Colonic mucosa (tissue), 4 donors: ENCODE measurements around the gene WNT7B. TPM values are rescaled to one million over a fixed set of nuclear protein-coding genes. Genes with fewer than 3 reads are reported as not detected.

Experiments used
- DNase-seq: peaks from one replicate; pipeline ENCODE4 v3.0.0-alpha.2; 2020
- H3K27ac ChIP-seq: fragments of 200-600 bp; one replicate; pipeline ENCODE4 v1.8.0; 2021
- H3K27me3 ChIP-seq: fragments of 200-600 bp; one replicate; pipeline ENCODE4 v1.8.0; 2021
- H3K36me3 ChIP-seq: fragments of 200-600 bp; one replicate; pipeline ENCODE4 v1.8.0; 2021
- H3K4me1 ChIP-seq: fragments of 200-600 bp; one replicate; pipeline ENCODE4 v1.8.0; 2021; ENCODE audit warnings: mild to moderate bottlenecking
- H3K4me3 ChIP-seq: fragments of 200-600 bp; one replicate; pipeline ENCODE4 v1.8.0; 2021
- H3K9ac ChIP-seq, 2 donors: one replicate each; pipeline ENCODE4 v1.7.0; 2013; ENCODE audit warnings: control low read depth in 2 of 2, low read depth in 2 of 2, low read length in 2 of 2
- H3K9me3 ChIP-seq: fragments of 200-600 bp; one replicate; pipeline ENCODE4 v1.8.0; 2021
- CTCF ChIP-seq: fragments of 200-600 bp; IDR thresholded peaks from one replicate; pipeline ENCODE4 v1.8.0; 2022; ENCODE audit warnings: antibody characterized with exemption, mild to moderate bottlenecking
- intact Hi-C: fragments of 100-400 bp; cut with DNase I; formaldehyde crosslinking; loops from one replicate; pipeline ENCODE4 v1.14.1; 2022
- total RNA-seq, 2 donors: library from RNA; stranded (reverse); fragmentation: NEBNext Ultra II Directional in 1 of 2; extraction: Animal tissue kit (Norgen Biotek cat#: 25700) in 1 of 2; gene quantifications; one replicate each; pipeline ENCODE4 v1.2.1, GENCODE V29; 2021
- donor health status: healthy.
- donor health status: DM: no; HTN: no; CAD: no.
- donor health status: DM: no; HTN: no; CAD: no.

WNT7B gene
- total RNA-seq, 2 donors from 2014 or later: 0.12 TPM; not detected in 1

- Histone ChIP-seq H3K9me3 (no peaks in the 10 kb centered on the region), H3K9ac (no peak overlapping the region), H3K4me3 (no peak overlapping the region), H3K4me1 (no peaks in the 10 kb centered on the region), H3K36me3 (no peaks in the 10 kb centered on the region), H3K27me3 (peaks cover 4% of the 10 kb centered on the region), H3K27ac (no peak overlapping the region)
- TF ChIP-seq CTCF: no peak
- no peak for DNase-seq
- intact Hi-C loops: no loop called here
Measured at GRCh38 chr22:45896153-45896951, 80.6 kb downstream of the WNT7B start.

- Histone ChIP-seq H3K36me3 (no peaks in the 10 kb centered on the region), H3K27me3 (peaks cover 4% of the 10 kb centered on the region), H3K4me3 (no peak overlapping the region), H3K9me3 (no peaks in the 10 kb centered on the region), H3K4me1 (no peaks in the 10 kb centered on the region), H3K27ac (no peak overlapping the region), H3K9ac (no peak overlapping the region)
- TF ChIP-seq CTCF: no peak
- no peak for DNase-seq
- intact Hi-C loops: no loop called here
Measured at GRCh38 chr22:45895436-45896152, 81.4 kb downstream of the WNT7B start.

GRCh38 chr22:45893516-45893915, 83.4 kb downstream of the WNT7B start:
- H3K4me1 ChIP-seq: no peaks in the 10 kb centered on the region
- H3K36me3 ChIP-seq: no peaks in the 10 kb centered on the region
- peaks cover 4% of the 10 kb centered on the region for H3K27me3 ChIP-seq
- H3K4me3 ChIP-seq: no peak overlapping the region
- intact Hi-C loops: no loop called here
- DNase-seq: no peak
- no peak overlapping the region for H3K27ac ChIP-seq
- no peak for TF ChIP-seq CTCF
- no peaks in the 10 kb centered on the region for H3K9me3 ChIP-seq
- H3K9ac ChIP-seq: no peak overlapping the region

GRCh38 chr22:45892681-45893461, 84.1 kb downstream of the WNT7B start:
- intact Hi-C loops: no loop called here
- no peaks in the 10 kb centered on the region for H3K9me3 ChIP-seq
- no peak overlapping the region for H3K4me3 ChIP-seq
- no peak overlapping the region for H3K9ac ChIP-seq
- H3K27ac ChIP-seq: no peak overlapping the region
- H3K4me1 ChIP-seq: no peaks in the 10 kb centered on the region
- H3K36me3 ChIP-seq: no peaks in the 10 kb centered on the region
- no peak for TF ChIP-seq CTCF
- no peak for DNase-seq
- peaks cover 4% of the 10 kb centered on the region for H3K27me3 ChIP-seq

GRCh38 chr22:45891996-45892621, 84.9 kb downstream of the WNT7B start:
- Histone ChIP-seq H3K9me3 (no peaks in the 10 kb centered on the region), H3K27me3 (peaks cover 4% of the 10 kb centered on the region), H3K9ac (no peak overlapping the region), H3K36me3 (no peaks in the 10 kb centered on the region), H3K4me3 (no peak overlapping the region), H3K27ac (no peak overlapping the region), H3K4me1 (no peaks in the 10 kb centered on the region)
- no peak for DNase-seq
- no peak for TF ChIP-seq CTCF
- intact Hi-C loops: no loop called here
